GM12873 (cell line): ENCODE measurements around the gene KRTAP12-4.
"Not testable (repeated sequence)": the region's sequence is repeated elsewhere in the genome, so short reads cannot be mapped to it uniquely, and the experiment has no call there.

ENCODE experiments used
- TF ChIP-seq, protein P1 (sequence below): IDR thresholded peaks from 2 replicates; pipeline ENCODE4 v1.5.1; 2012; ENCODE audit warnings: low read depth, mild to moderate bottlenecking, moderate library complexity, low read length, control low read depth; ENCODE audit not compliant: insufficient read depth; ENCODE audit errors: missing control alignments

The KRTAP12-4 gene

DNA sequence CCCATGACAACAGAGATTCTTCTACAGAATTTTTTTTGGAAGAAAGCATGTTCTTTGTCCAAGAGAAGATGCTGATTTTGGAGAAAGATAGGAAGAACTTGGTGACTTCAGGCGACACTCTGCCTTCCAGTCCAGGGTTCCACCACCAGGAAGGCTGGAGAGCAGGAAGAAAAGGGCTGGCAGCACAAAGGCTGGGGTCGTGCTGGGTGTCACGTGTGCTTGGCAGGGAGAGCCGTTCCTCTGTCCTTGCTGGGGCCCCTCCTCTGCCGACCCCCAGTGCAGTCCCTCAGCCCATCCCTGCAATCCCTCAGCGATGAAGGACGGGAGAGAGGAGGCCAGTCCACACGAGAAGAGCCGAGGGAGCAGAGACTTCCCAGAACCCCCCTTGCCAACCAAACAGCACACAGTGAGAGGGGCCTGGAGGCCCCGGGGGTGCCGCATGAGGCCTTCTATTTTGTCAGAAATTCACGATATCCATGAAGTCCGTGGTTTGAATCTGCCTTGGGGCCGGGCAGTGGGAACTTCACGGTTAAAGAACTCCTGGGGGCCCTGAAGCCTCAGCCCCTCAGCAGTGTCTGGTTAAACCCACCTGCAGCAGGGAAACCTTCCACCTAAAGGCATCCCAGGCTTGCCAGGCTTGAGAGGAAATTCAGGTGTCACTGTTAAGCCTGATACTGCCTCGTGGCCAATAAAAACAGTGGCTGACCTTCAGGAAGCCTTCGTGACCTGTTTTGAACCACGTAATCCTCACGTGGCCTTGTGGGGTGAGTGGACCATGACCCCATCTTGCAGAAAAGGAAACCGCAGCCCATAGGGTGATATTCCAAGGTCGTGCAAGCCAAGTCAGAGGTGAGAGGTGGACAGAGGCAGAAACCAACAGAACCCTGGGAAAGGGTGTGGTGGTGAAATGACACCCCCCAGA is 45.9 kb upstream of the KRTAP12-4 start:
- TF ChIP-seq, protein P1, sequence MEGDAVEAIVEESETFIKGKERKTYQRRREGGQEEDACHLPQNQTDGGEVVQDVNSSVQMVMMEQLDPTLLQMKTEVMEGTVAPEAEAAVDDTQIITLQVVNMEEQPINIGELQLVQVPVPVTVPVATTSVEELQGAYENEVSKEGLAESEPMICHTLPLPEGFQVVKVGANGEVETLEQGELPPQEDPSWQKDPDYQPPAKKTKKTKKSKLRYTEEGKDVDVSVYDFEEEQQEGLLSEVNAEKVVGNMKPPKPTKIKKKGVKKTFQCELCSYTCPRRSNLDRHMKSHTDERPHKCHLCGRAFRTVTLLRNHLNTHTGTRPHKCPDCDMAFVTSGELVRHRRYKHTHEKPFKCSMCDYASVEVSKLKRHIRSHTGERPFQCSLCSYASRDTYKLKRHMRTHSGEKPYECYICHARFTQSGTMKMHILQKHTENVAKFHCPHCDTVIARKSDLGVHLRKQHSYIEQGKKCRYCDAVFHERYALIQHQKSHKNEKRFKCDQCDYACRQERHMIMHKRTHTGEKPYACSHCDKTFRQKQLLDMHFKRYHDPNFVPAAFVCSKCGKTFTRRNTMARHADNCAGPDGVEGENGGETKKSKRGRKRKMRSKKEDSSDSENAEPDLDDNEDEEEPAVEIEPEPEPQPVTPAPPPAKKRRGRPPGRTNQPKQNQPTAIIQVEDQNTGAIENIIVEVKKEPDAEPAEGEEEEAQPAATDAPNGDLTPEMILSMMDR = no peak

DNA sequence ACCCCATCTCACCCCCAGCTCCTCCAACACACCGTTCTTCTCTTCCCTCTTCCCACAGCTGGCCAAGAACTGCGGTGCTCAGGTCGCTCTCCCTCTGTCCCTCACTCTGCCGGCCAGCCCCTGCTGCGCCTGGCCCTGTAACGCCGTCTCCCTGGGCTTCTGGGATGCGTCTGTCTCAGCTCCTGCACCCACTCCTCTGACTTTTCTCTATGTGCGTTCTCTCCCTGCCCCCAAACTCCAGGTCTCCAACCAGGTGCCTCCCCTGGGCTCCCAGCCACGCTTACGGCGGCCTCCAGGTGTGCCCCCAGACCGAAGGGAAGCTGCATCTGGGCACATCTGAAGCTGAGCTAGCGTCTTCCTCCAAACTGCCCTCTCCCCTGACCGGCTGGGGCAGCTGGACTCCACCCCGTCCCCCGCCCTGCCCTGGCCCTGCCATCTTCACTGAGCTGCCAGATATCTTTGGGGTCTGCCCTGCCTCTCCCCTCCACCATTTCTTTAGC is 45.1 kb upstream of the KRTAP12-4 start:
- TF ChIP-seq, protein P1 = no peak

DNA sequence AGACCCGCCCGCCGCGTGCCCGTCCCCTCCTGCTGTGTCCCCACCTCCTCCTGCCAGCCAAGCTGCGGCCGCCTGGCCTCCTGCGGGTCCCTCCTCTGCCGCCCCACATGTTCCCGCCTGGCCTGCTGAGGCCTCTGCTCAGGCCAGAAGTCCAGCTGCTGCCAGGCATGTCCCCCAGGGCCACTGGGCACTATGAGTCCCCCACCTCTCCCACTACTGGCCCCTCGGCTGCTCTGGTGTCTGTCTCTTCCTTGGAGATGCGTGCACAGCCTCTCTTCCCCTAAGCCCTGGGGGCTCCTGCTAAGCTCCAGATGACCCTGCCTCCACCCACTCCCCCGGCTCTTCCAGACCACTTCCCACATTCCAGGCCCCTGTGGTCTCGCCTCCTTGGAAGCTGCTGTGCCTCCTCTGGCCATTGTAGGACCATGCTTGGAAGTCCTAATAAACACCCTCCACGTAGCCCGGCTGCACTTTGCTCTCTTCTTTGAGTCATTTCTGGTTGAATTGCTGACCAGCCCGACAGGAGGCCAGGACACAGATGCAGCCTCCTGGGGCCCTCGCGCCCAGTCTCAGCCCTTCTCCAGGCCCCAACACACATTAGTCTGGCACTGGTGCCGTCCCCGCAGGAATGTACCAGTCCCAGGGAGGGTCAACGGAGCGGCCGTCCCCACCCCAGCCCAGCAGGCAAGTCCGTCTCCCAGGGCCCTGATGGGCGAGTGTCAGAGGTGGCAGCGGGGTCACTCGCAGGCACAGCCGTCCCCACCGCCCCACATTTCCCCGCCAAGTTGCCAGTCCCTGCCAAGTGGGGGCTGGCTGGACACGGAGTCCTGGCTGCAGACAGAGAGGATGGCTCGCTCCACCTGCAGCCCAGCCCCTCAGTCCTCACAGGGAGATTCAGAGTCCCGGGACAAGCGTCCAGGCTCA is 43.6 kb upstream of the KRTAP12-4 start:
- TF ChIP-seq, protein P1 = no peak

DNA sequence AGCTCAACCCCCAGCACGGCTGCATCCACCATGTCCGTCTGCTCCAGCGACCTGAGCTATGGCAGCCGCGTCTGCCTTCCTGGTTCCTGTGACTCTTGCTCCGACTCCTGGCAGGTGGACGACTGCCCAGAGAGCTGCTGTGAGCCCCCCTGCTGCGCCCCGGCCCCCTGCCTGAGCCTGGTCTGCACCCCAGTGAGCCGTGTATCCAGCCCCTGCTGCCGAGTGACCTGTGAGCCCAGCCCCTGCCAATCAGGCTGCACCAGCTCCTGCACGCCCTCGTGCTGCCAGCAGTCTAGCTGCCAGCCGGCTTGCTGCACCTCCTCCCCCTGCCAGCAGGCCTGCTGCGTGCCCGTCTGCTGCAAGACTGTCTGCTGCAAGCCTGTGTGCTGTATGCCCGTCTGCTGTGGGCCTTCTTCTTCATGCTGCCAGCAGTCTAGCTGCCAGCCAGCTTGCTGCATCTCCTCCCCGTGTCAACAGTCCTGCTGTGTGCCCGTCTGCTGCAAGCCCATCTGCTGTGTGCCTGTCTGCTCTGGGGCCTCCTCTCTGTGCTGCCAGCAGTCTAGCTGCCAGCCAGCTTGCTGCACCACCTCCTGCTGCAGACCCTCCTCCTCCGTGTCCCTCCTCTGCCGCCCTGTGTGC is 42.8 kb upstream of the KRTAP12-4 start, which contains the start of gene KRTAP10-12:
KRTAP10-12 (plus strand) TSS at position 1 of the 639 bp plus-strand sequence; CDS start at position 31, 30 bp downstream.
- TF ChIP-seq, protein P1 = not testable (repeated sequence)

DNA sequence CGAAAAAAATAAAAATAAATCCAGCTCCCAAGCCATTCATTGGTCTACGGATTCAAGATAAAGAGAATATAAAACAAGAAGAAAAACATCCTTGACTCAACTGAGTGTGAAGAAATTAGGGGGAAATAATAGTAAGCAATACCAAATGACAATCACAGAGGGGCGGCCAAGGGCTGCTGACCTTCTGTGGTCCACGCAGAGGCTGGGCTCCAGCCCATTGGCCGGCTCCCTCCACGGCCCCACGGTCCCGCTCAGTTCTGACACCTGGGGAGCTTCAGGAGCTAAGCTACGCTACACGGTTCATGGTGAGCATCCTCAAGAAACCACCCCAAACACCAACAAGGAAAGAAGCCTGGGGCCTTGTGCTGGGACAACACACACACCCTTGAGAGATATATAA is 42.1 kb upstream of the KRTAP12-4 start:
- TF ChIP-seq, protein P1 = no peak

DNA sequence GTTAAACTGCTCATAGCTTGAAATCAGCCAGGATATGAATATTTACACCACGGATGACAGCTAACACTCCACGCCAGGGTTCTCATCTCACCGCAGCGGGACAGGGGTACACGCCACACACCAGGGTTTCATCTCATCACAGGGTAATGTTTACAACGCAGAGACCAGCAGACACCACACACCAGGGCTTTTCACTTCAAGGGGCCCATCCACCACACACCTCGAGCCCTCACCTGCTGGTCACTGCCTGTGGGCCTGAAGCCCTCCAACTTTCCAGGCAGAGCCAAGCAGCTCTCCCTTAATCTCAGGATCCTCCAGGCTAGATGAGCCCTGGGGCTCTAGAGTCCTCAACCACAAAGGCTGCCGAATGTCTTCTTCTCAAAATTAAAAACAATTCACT is 41.2 kb upstream of the KRTAP12-4 start:
- TF ChIP-seq, protein P1 = no peak
